Hematopoietic multipotent progenitor cell (in vitro differentiated cells): ENCODE measurements around the gene ADGRL4. TPM values are rescaled to one million over a fixed set of nuclear protein-coding genes. Genes with fewer than 3 reads are reported as not detected.
"Not testable (repeated sequence)": the region's sequence is repeated elsewhere in the genome, so short reads cannot be mapped to it uniquely, and the experiment has no call there.

Source experiments
- DNase-seq, 3 donors: peaks; one replicate each; pipeline ENCODE4 v3.0.0-alpha.2; 2011 to 2015; ENCODE audit warnings: low read depth in 2 of 3, low spot score in 2 of 3
- total RNA-seq: library from RNA; depleted of rRNA; stranded (reverse); fragments of >200 nt; gene quantifications from one replicate; pipeline ENCODE4 v1.2.3, GENCODE V29; 2012

ADGRL4 gene
- not detected for total RNA-seq

- DNase-seq, result no peak
These were observed at the start of gene ADGRL4 for GRCh38 chr1:79006564-79006963. TSS of gene ADGRL4 (minus strand) at chr1:79006730. CDS start at chr1:79006654, 76 bp downstream.

GRCh38 chr1:79055856-79056255, 49.3 kb upstream of the ADGRL4 start:
- DNase-seq, result no peak

DNA sequence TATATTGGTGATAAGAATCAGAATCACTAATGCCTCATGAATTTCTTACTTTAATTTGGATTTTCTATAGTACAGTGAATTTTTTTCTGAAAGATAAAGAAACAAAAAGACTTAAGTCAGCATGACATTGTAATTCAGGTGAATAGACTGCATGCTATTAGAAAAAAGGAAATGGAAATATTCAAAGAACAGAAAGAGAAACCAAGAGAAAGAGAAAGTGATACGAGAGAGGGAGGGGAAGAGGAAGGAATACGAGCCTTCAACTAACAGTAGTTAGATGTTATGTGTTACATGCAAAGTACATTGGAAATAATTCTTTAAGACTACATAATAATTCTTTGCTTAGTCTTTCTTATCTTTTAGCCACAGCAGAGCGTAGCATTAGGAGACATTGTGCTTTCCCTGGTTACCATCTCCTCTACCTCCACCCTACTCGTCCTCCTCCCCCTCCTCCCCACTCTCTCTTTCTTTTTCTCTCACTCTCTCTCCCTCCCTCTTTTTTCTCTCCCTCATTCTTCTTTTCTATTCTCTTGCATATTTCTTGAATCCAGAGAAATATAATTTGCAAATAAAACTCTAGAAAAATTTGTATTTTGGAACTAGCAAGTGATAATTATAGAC, 46.4 kb upstream of the ADGRL4 start:
- peak in 1 of 3 donors; percentile 53 for DNase-seq

DNA sequence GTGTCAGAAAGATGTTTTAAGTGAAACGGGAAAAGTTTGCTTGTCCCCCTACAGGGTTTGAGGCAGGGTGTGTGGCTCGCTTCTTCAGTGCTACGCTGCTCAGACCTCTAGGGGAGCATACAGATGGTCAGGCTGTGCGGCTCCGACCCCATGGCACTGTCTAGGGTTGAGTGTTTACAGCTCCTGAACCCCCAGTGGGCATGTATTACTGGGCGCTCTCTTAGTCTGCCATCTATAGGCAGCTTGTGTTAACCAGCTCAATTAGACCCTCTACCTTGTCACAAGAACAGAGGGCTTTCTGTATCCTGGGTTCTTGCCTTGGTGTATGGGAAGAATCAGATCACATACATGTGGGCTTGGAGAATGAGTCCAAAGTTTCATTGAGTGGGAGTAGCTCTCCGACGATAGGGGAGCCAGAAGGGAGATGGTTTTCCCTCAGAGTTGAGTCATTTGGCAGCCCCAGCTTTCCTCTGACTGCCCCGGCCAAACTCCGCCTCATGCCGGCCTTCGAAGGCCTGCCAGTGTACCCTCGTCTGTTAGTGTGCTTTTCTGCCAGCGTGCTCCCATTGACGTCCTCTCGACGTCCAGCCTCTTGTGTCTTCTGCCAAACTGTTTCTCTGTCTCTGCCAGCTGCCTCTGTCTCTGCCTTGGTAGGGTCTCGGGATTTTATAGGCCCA, 38.6 kb upstream of the ADGRL4 start:
- DNase-seq, result no peak

DNA sequence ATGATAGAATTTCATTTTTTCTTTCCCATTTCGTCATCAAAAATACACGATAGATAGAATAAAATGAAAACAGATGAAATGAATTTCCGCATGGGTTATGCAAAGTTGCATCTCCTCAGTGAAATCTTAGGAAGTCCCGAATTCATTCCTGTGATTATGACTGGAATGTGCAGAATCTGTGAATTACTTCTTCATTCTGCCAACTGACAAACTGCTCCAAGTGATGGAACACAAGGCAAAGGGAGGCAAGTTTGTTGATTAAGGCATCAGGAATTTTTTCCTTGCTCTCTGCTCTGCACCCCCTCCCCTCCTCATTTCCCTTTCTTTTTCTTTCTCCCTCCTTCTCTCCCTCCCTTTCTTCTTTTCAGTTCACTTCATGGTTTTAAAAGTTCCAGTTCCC, 37.0 kb upstream of the ADGRL4 start:
- no peak for DNase-seq

DNA sequence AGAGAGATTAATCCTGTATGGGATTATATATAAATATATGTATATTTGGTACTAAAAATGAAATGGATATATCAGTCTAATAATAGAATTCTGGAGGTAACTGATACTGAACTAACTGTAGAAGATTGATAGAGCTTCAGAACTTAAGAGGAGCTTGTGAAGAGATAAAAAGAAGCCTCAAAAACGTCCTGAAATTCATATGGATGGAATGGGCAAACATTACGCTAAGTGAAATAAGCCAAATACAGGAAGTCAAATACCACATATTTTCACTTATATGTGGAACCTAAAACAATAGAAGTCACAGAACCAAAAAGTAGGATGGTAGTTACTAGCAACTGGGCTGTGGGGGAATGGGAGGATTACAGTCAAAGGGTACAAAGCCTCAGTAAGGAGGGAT, 36.0 kb upstream of the ADGRL4 start:
- DNase-seq, result no peak

GRCh38 chr1:79042117-79042516, 35.6 kb upstream of the ADGRL4 start:
- peak in 2 of 3 donors; percentile 57 to 75 for DNase-seq

- no peak for DNase-seq
These were observed 35.1 kb upstream of the ADGRL4 start for GRCh38 chr1:79041666-79042065.

- DNase-seq, result peak in 1 of 3 donors; percentile 32
These were observed 34.0 kb upstream of the ADGRL4 start for GRCh38 chr1:79040424-79041082.

DNA sequence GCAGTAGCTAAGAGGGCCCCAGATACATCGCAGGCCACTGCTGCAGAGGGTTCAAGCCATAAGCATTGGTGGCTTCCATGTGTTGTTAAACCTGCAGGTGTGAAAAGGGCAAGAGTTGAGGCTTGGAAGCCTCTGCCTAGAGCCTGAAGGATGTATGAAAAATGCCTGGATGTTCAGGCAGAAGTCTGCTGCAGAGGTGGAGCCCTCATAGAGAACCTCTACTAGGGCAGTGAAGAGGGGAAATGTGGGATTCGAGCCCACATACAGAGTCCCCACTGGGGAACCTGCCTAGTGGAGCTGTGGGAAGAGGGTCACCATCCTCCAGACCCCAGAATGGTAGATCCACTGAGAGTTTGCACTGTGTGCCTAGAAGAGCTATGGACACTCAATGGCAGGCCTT, 30.6 kb upstream of the ADGRL4 start:
- no peak for DNase-seq

- no peak for DNase-seq
These were observed 6.0 kb upstream of the ADGRL4 start for GRCh38 chr1:79012500-79012899.

- DNase-seq, result no peak
These were observed 4.1 kb upstream of the ADGRL4 start for GRCh38 chr1:79010589-79010988.

DNA sequence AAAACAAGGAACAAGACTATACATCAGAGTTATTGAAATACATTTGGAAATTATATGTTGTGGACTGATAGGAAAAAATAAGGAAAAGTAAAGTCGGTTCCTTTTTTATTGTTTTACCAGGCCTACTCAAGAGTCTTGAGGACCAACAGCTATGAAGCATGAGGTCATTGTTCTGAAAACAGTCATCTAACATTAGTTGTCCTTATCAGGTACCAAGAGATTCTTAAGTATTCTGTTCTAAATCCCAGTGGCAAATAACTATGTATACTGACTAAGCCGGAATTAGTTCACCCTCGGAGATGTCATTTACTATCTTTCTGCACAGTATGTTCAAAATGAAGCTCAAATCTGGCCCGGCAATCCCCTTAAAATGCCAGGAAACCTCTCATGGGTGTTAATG, 585 bp downstream of the ADGRL4 start:
- DNase-seq, result no peak

- DNase-seq, result no peak
These were observed 1.6 kb downstream of the ADGRL4 start for GRCh38 chr1:79004916-79005315.

DNA sequence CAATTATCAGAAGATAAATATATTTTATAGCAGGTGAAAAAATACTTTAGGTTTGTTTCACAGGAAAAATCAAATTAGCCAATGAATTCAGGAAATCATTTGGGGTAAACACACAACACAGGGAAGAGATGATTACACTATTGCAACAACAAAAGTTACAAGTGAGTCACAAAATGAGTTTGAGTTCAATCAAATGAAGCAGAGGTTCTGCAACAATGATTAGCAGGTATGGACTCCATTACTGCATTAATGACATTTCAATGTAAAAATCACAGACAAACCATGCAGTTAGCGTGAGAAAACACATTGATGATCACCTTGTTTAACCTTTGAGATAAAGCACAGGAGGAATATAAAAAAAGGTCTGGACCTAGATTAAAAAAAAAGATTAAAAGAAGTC, 9.7 kb downstream of the ADGRL4 start:
- DNase-seq, result no peak

DNA sequence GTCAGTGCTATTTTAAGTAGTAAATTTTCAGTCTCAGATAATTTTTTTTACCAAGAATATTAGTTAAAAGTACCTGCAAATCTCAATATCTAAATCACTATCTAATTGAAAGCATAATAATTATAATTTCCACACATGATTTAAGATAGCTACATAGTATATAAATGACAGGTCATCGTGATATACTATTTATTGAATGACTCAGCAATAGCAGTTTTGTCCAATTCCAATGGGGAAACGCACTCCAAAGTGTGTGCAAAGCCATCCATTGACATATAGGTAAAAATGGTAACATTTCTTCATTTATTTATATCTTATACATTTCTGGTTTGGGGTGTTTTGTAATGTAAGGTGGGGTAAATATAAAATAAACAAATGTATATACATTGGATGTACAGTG, 19.5 kb downstream of the ADGRL4 start:
- DNase-seq, result no peak

- DNase-seq, result no peak
These were observed 26.0 kb downstream of the ADGRL4 start for GRCh38 chr1:78980511-78980910.

DNA sequence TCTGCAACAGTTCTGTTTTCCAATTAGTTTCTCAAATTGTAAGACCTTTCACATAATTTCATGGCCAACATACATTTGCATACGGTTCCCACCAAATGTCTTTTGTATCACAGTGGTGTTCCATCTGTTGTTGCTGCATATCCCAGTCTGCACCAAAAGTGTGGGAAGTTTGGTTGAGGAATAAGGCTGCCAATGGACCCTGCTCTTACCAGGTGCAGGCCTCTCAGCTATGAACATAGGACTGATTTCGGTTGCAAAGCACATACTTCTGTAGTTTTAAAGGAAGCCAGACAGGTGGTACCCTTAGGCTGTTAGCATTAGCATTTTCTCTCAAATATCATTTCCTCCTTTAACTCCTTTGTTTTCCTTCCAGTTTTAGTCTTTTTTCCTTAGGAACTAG, 33.8 kb downstream of the ADGRL4 start:
- DNase-seq, result no peak

GRCh38 chr1:78967091-78967490, 39.4 kb downstream of the ADGRL4 start:
- not testable (repeated sequence) for DNase-seq

DNA sequence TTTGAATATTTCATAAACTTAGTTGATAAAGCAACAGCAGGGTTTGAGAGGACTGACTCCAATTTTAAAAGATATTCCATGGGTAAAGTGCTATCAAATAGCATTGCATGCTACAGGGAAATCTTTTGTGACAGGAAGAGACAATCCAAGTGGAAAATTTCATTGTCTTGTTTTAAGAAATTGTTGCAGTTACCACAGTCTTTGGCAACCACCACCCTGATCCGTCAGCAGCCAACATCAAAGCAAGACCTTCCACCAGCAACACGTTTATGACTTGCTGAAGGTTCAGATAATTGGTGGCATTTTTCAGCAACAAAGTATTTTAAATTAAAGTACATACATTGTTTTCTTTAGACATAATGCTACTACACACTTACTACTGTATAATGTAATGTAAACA, 47.8 kb downstream of the ADGRL4 start:
- DNase-seq, result no peak

- DNase-seq, result no peak
These were observed 55.7 kb downstream of the ADGRL4 start for GRCh38 chr1:78950826-78951225.

GRCh38 chr1:78949227-78949626, 57.3 kb downstream of the ADGRL4 start:
- no peak for DNase-seq
